ENCODE data around the gene ADORA2A. TPM values are rescaled to one million over a fixed set of nuclear protein-coding genes. Genes with fewer than 3 reads are reported as not detected.

Gene ADORA2A
- total RNA-seq, 1 donor from 2014 or later: 35.8 TPM

- no peaks in the 10 kb centered on the region for H3K9me3 Mint-ChIP-seq
- CTCF ChIA-PET: no interaction called here
- H3K27ac Mint-ChIP-seq: no peak overlapping the region
- DNase-seq: no peak
- no peak for TF ChIP-seq CTCF (IDR thresholded peaks at IDR 0.05)
- H3K36me3 Mint-ChIP-seq (ENCODE audit: low read depth): no peaks in the 10 kb centered on the region
- POLR2A ChIA-PET: interaction anchor here (1.1 kb wide), 1 partner anchor 19 kb away, joined by 3 read pairs; no protein-coding TSS in a partner anchor
- H3K4me1 Mint-ChIP-seq: peaks cover 19% of the 10 kb centered on the region
- H3K4me3 Mint-ChIP-seq: no peak overlapping the region
- ATAC-seq (ENCODE audit: low read depth): no peak
- no peaks in the 10 kb centered on the region for H3K27me3 Mint-ChIP-seq
- intact Hi-C loops (cut with micrococcal nuclease): no loop called here
Measured at GRCh38 chr22:24453853-24454252, 26.5 kb downstream of the ADORA2A start.

GRCh38 chr22:24455039-24455438, 27.6 kb downstream of the ADORA2A start:
- H3K27ac Mint-ChIP-seq: no peak overlapping the region
- H3K27me3 Mint-ChIP-seq: no peaks in the 10 kb centered on the region
- DNase-seq (no peak), ATAC-seq (ENCODE audit: low read depth) (no peak)
- H3K4me3 Mint-ChIP-seq: no peak overlapping the region
- ChIA-PET POLR2A (interaction anchor here (0.6 to 1.6 kb wide), 2 partner anchors 16 to 27 kb away, joined by 5 to 6 read pairs; partner anchors contain the start of gene ADORA2A), CTCF (interaction anchor here (1.0 kb wide), 1 partner anchor 28 kb away, joined by 4 read pairs; no protein-coding TSS in a partner anchor)
- intact Hi-C loops (cut with micrococcal nuclease): no loop called here
- no peak for TF ChIP-seq CTCF (IDR thresholded peaks at IDR 0.05)
- no peaks in the 10 kb centered on the region for H3K36me3 Mint-ChIP-seq (ENCODE audit: low read depth)
- no peaks in the 10 kb centered on the region for H3K9me3 Mint-ChIP-seq
- H3K4me1 Mint-ChIP-seq: peaks cover 8% of the 10 kb centered on the region

GRCh38 chr22:24455751-24456426, 28.5 kb downstream of the ADORA2A start:
- ChIA-PET CTCF (interaction anchor here (1.0 kb wide), 1 partner anchor 28 kb away, joined by 4 read pairs; no protein-coding TSS in a partner anchor), POLR2A (interaction anchor here (1.6 kb wide), 1 partner anchor 28 kb away, joined by 5 read pairs; the partner anchor contains the start of gene ADORA2A)
- H3K36me3 Mint-ChIP-seq (ENCODE audit: low read depth): no peaks in the 10 kb centered on the region
- H3K27me3 Mint-ChIP-seq: no peaks in the 10 kb centered on the region
- TF ChIP-seq CTCF (IDR thresholded peaks at IDR 0.05): no peak
- no peak overlapping the region for H3K27ac Mint-ChIP-seq
- intact Hi-C loops (cut with micrococcal nuclease): no loop called here
- no peaks in the 10 kb centered on the region for H3K9me3 Mint-ChIP-seq
- H3K4me1 Mint-ChIP-seq: no peaks in the 10 kb centered on the region
- no peak overlapping the region for H3K4me3 Mint-ChIP-seq
- DNase-seq: no peak
- no peak for ATAC-seq (ENCODE audit: low read depth)

GRCh38 chr22:24457894-24458420, 30.6 kb downstream of the ADORA2A start:
- no peak overlapping the region for H3K27ac Mint-ChIP-seq
- ChIA-PET POLR2A (interaction anchor here (0.7 kb wide), 1 partner anchor 336 kb away, joined by 5 read pairs; no protein-coding TSS in a partner anchor), CTCF (no interaction called here)
- no peak for DNase-seq
- no peak for TF ChIP-seq CTCF (IDR thresholded peaks at IDR 0.05)
- H3K4me3 Mint-ChIP-seq: no peak overlapping the region
- H3K27me3 Mint-ChIP-seq: no peaks in the 10 kb centered on the region
- peaks cover 4% of the 10 kb centered on the region for H3K4me1 Mint-ChIP-seq
- no peaks in the 10 kb centered on the region for H3K9me3 Mint-ChIP-seq
- ATAC-seq (ENCODE audit: low read depth): no peak
- intact Hi-C loops (cut with micrococcal nuclease): no loop called here
- no peaks in the 10 kb centered on the region for H3K36me3 Mint-ChIP-seq (ENCODE audit: low read depth)

- POLR2A ChIA-PET: no interaction called here
- no peak for DNase-seq
- Mint-ChIP-seq H3K27me3 (no peaks in the 10 kb centered on the region), H3K9me3 (no peaks in the 10 kb centered on the region), H3K27ac (no peak overlapping the region), H3K4me3 (no peak overlapping the region), H3K4me1 (peaks cover 12% of the 10 kb centered on the region), H3K36me3 (ENCODE audit: low read depth) (no peaks in the 10 kb centered on the region)
- ATAC-seq (ENCODE audit: low read depth): no peak
- CTCF ChIA-PET: no interaction called here
- TF ChIP-seq CTCF (IDR thresholded peaks at IDR 0.05): no peak
- intact Hi-C loops (cut with micrococcal nuclease): no loop called here
Measured at GRCh38 chr22:24459911-24460310, 32.5 kb downstream of the ADORA2A start.
